NCI-H82 treated with DMSO at 0.1 percent for 48 hours (cell line): ENCODE data around the gene GGA2.

Experiments
- DNase-seq: peaks from one replicate; lab custom pipeline; 2025; ENCODE audit not compliant: unreplicated experiment; lab: John Stamatoyannopoulos, UW

The GGA2 gene

DNA sequence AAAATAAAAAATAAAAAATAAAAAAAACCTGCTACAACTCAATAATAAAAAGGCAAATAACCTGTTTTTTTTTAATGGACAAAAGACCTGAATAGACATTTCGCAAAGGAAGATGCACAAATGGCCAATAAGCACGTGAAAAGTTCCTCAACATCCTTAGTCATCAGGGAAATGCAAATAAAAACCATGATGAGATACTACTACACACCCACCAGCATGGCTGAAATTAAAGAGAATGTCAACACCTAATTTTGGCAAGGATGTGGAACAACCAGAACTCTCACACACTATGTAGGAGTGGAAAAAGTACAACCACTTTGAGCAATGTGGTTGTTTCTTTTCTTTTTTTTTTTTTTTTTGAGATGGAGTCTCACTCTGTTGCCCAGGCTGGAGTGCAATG, 81.9 kb downstream of the GGA2 start:
- DNase-seq: no peak

DNA sequence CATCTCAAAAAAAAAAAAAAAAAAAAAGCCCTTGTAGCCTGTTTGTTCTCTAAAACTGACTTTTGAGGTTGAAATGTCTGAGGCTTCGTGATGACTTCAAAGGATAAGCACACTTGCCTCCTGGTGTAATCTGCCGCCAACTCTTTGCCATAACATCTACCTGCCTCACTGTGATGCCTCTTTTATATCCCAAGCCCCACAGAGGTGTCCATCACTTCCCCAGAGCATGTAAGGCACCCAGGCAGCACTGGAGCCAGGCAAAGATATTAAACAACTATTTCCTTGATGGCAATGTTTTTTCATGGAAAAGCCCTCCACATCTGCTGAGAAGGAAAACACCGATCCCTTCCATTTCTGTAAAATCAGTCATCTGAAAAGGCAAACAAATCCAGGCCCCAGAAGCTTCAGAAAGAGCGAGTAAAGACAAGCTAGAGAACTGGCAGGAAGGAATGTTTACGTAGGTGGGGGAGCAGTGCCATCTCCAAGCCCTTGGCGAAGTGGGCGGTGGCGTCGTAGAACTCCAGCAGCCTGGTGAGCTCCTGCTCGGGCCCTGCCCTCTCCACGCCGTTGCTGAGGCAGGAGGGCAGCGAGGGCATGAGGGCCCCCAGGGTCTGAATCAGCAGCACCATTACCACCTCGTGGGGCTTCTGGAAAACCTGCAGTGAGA, 85.9 kb downstream of the GGA2 start:
- no peak for DNase-seq

DNA sequence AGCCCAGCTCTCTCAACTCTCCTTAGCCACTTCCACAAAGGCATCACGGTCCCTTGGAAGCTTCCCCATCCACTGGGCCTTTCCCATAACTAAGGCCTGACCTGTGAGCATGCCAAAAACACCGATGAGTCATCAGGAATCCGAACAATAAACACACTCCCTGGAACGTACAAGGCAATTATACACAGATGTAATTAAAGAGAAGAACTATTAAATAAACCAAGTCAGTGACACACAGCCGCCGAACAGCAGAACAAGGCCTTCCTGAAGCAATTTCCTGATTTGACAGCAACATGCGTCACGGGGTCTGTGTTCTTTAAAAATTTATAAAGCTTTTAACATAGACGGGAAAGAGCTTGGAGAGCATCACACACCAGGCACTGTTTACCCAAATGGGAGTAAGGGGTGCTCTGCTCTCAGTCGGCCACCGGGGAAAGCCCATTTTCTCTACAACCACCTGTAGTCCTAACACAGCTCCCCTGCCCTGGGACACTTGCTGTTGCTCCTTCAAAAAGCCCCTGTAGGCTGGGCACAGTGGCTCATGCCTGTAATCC, 86.7 kb downstream of the GGA2 start:
- DNase-seq: no peak

DNA sequence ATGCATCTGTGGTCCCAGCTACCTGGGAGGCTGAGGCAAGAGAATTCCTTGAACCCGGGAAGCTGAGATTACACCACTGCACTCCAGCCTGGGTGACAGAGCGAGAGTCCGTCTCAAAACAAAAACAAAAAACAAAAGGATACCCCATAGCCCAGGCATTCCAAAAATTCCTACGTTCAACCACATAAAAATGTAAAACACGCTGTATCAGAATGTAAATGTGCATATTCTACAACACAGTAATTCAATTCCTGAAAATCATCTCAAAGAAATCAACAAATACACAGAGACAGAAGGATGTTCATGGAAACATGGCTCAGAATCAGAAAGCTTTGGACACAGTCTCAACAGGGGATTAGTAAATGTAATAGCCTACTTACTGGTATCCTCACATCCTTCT, 90.3 kb downstream of the GGA2 start:
- DNase-seq: no peak

DNA sequence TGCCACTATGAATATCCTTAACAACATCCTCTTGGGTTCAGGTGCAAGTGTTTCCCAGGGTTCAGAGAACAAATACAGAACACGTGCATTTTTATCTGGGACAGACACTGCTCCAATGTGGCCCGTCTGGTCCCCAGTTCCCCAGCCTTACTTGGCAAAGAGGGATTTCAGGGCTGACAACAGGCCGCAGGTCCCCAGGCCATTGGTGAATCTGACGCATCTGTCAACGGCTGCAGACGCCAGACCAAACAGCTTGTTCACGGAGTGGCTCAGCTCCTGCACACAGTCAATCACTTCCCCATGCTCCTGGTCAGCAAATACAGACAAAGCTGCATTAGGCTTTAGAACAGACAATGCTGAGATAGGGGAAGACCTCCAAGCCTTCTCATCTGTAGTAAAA, 93.5 kb downstream of the GGA2 start:
- no peak for DNase-seq

DNA sequence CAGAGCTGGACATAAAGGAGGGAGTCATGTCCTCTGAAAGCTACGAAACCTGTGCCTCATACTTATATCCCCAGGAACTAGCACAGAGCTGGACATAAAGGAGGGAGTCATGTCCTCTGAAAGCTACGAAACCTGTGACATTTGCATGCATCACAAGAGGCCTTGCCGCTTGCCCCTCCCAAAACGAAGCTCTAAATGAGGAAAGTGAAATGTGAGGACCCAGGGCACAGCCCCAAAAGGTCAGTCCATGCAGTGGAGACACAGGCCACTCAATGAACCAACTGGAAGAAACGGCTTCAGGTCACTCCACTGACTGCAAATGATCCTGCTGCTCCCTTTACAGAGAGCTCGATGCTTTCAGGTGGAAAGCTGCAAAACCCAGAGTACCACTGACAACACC, 95.6 kb downstream of the GGA2 start:
- no peak for DNase-seq
